Activated T-cell treated with anti-CD3 and anti-CD28 coated beads, Interleukin-2, amount 50 U/mL, for 48 hours (primary cell): ENCODE data around the gene RBM26.

ENCODE experiments used
- DNase-seq, 2 experiments: peaks; one replicate each; pipeline ENCODE4 v3.0.0-alpha.2; 2020

The RBM26 gene

GRCh38 chr13:79423801-79424642, 18.0 kb upstream of the RBM26 start:
- no peak for DNase-seq

- DNase-seq = no peak
These were observed 17.3 kb upstream of the RBM26 start for GRCh38 chr13:79423340-79423739.

- DNase-seq = no peak
These were observed 13.3 kb upstream of the RBM26 start for GRCh38 chr13:79419365-79419764.

GRCh38 chr13:79417741-79418140, 11.7 kb upstream of the RBM26 start:
- no peak for DNase-seq

GRCh38 chr13:79413521-79413920, 7.5 kb upstream of the RBM26 start:
- no peak for DNase-seq

GRCh38 chr13:79409828-79410227, 3.8 kb upstream of the RBM26 start:
- DNase-seq = no peak

- no peak for DNase-seq
These were observed 1.4 kb upstream of the RBM26 start for GRCh38 chr13:79407349-79407979.

- DNase-seq = no peak
These were observed 498 bp upstream of the RBM26 start for GRCh38 chr13:79406597-79406908.

GRCh38 chr13:79405501-79405830, 589 bp downstream of the RBM26 start:
- DNase-seq = no peak

- peak; percentile 36 to 38 for DNase-seq
These were observed 1.1 kb downstream of the RBM26 start for GRCh38 chr13:79404985-79405384.

- DNase-seq = no peak
These were observed 1.7 kb downstream of the RBM26 start for GRCh38 chr13:79404361-79404760.

GRCh38 chr13:79403113-79403512, 2.9 kb downstream of the RBM26 start:
- no peak for DNase-seq

GRCh38 chr13:79402679-79403078, 3.4 kb downstream of the RBM26 start:
- no peak for DNase-seq

GRCh38 chr13:79402074-79402635, 3.9 kb downstream of the RBM26 start:
- DNase-seq = no peak

- DNase-seq = no peak
These were observed 4.6 kb downstream of the RBM26 start for GRCh38 chr13:79401259-79402070.

- DNase-seq = no peak
These were observed 7.1 kb downstream of the RBM26 start for GRCh38 chr13:79398915-79399314.

GRCh38 chr13:79398127-79398526, 7.9 kb downstream of the RBM26 start:
- no peak for DNase-seq

GRCh38 chr13:79395881-79396280, 10.2 kb downstream of the RBM26 start:
- no peak for DNase-seq

GRCh38 chr13:79393564-79394249, 12.3 kb downstream of the RBM26 start:
- DNase-seq = peak; percentile 48 to 50

GRCh38 chr13:79392882-79393563, 13.0 kb downstream of the RBM26 start:
- DNase-seq = peak; percentile 54 to 55

- DNase-seq = no peak
These were observed 17.0 kb downstream of the RBM26 start for GRCh38 chr13:79389026-79389425.

GRCh38 chr13:79387853-79388252, 18.2 kb downstream of the RBM26 start:
- no peak for DNase-seq
